Left lung (tissue), 14 donors: Measurements from ENCODE around the gene TFPI. TPM values are rescaled to one million over a fixed set of nuclear protein-coding genes. Genes with fewer than 3 reads are reported as not detected.
A peak's percentile ranks its signal among the peaks of the same experiment; 100 is the strongest.

Experiments
- ATAC-seq: fragments of 200-7000 bp; cut with Tn5 transposase; one replicate; pipeline ENCODE4 v1.9.1; 2020; ENCODE audit warnings: moderate library complexity
- DNase-seq, 4 donors: peaks; one replicate each; pipeline ENCODE4 v3.0.0-alpha.2; 2013 to 2020
- H3K27ac ChIP-seq, 2 donors: fragments of 200-600 bp; sonication (generic) in 1 of 2; one replicate each; pipeline versions ENCODE4 v1.5.0 to v1.8.0; 2020 to 2021
- H3K27me3 ChIP-seq, 2 donors: fragments of 200-600 bp; sonication (generic) in 1 of 2; one replicate each; pipeline versions ENCODE4 v1.5.0 to v1.8.0; 2020 to 2021
- H3K36me3 ChIP-seq, 2 donors: fragments of 200-600 bp; sonication (generic) in 1 of 2; one replicate each; pipeline versions ENCODE4 v1.5.0 to v1.8.0; 2020 to 2021
- H3K4me1 ChIP-seq, 2 donors: fragments of 200-600 bp; one replicate each; pipeline ENCODE4 v1.8.0; 2021
- H3K4me3 ChIP-seq, 2 donors: fragments of 200-600 bp; sonication (generic) in 1 of 2; one replicate each; pipeline versions ENCODE4 v1.5.0 to v1.8.0; 2020 to 2021; ENCODE audit warnings: mild to moderate bottlenecking in 1 of 2
- H3K9me3 ChIP-seq, 2 donors: fragments of 200-600 bp; sonication (generic) in 1 of 2; one replicate each; pipeline versions ENCODE4 v1.5.0 to v1.8.0; 2020 to 2021
- intact Hi-C, 2 donors: fragments of 100-400 bp; cut with DNase I; formaldehyde crosslinking; loops; one replicate each; pipeline versions ENCODE4 v1.11.2 to v1.14.2; 2022
- long read RNA-seq, 12 donors: library from polyadenylated mRNA in 2 of 12; unstranded in 2 of 12; transcript quantifications; one replicate each; pipeline ENCODE4 v2.0.0 and lab custom pipeline, GENCODE V29; 2019 to 2026
- polyA plus RNA-seq, 6 donors: library from polyadenylated mRNA; unstranded; fragments of 120-200 nt; gene quantifications; one replicate each; pipeline ENCODE4 v1.2.1, GENCODE V29; 2013; ENCODE audit not compliant: insufficient read length in 6 of 6
- total RNA-seq, 2 donors: library from RNA; stranded (reverse); fragmentation: NEBNext Ultra II Directional; extraction: Animal tissue kit (Norgen Biotek cat#: 25700); gene quantifications; one replicate each; pipeline ENCODE4 v1.2.1, GENCODE V29; 2021
- TF ChIP-seq, protein P1 (sequence below), 2 donors: fragments of 200-600 bp; sonication (generic) in 1 of 2; IDR thresholded peaks; one replicate each; pipeline versions ENCODE4 v1.5.0 to v1.8.0; 2021; ENCODE audit warnings: antibody characterized with exemption in 2 of 2
- donor health status: DM: no; HTN: yes; CAD: no.
- donor health status: DM: no; HTN: no; CAD: no.

Gene TFPI
- total RNA-seq (100 to 1,000 TPM; 187 to 300 TPM), polyA plus RNA-seq (100 to 1,000 TPM; 132 to 188 (median 153) TPM)
- long read RNA-seq, donor 1, transcript TFPI-201 (8 exons, 3,885 nt): major isoform, 27 of 51 reads
- long read RNA-seq, donor 1, partial matches to known transcripts: 13 of 51 reads
- long read RNA-seq, donor 1, other reads (novel, unspliced or antisense): 6 of 51 reads
- long read RNA-seq, donor 2, transcript TFPI-201 (8 exons, 3,885 nt): major isoform, 25 of 47 reads
- long read RNA-seq, donor 2, partial matches to known transcripts: 12 of 47 reads
- long read RNA-seq, donor 2, other reads (novel, unspliced or antisense): 7 of 47 reads
- long read RNA-seq, donor 3, transcript TFPI-201 (8 exons, 3,885 nt): major isoform, 23 of 36 reads
- long read RNA-seq, donor 3, partial matches to known transcripts: 11 of 36 reads
- long read RNA-seq, donor 3, other reads (novel, unspliced or antisense): 0 of 36 reads
- long read RNA-seq, donor 4, transcript TFPI-201 (8 exons, 3,885 nt): major isoform, 36 of 86 reads
- long read RNA-seq, donor 4, partial matches to known transcripts: 17 of 86 reads
- long read RNA-seq, donor 4, other reads (novel, unspliced or antisense): 29 of 86 reads
- long read RNA-seq, donor 5, transcript TFPI-201 (8 exons, 3,885 nt): major isoform, 29 of 60 reads
- long read RNA-seq, donor 5, partial matches to known transcripts: 14 of 60 reads
- long read RNA-seq, donor 5, other reads (novel, unspliced or antisense): 14 of 60 reads
- long read RNA-seq, donor 6, transcript TFPI-201 (8 exons, 3,885 nt): major isoform, 22 of 54 reads
- long read RNA-seq, donor 6, transcript TFPI-202 (7 exons, 1,088 nt): minor isoform, 6 of 54 reads
- long read RNA-seq, donor 6, partial matches to known transcripts: 17 of 54 reads
- long read RNA-seq, donor 6, other reads (novel, unspliced or antisense): 9 of 54 reads
- long read RNA-seq, donor 7, transcript TFPI-201 (8 exons, 3,885 nt): major isoform, 20 of 37 reads
- long read RNA-seq, donor 7, partial matches to known transcripts: 6 of 37 reads
- long read RNA-seq, donor 7, other reads (novel, unspliced or antisense): 9 of 37 reads
- long read RNA-seq, donor 8, transcript TFPI-201 (8 exons, 3,885 nt): major isoform, 27 of 40 reads
- long read RNA-seq, donor 8, partial matches to known transcripts: 0 of 40 reads
- long read RNA-seq, donor 8, other reads (novel, unspliced or antisense): 6 of 40 reads
- long read RNA-seq, donor 9: 0 reads
- long read RNA-seq, donor 10, transcript TFPI-201 (8 exons, 3,885 nt): major isoform, 33 of 75 reads
- long read RNA-seq, donor 10, transcript TFPI-202 (7 exons, 1,088 nt): minor isoform, 6 of 75 reads
- long read RNA-seq, donor 10, partial matches to known transcripts: 12 of 75 reads
- long read RNA-seq, donor 10, other reads (novel, unspliced or antisense): 23 of 75 reads
- long read RNA-seq, donor 11, transcript TFPI-201 (8 exons, 3,885 nt): major isoform, 35 of 46 reads
- long read RNA-seq, donor 11, partial matches to known transcripts: 8 of 46 reads
- long read RNA-seq, donor 11, other reads (novel, unspliced or antisense): 0 of 46 reads
- long read RNA-seq, donor 12, transcript TFPI-201 (8 exons, 3,885 nt): major isoform, 14 of 17 reads
- long read RNA-seq, donor 12, partial matches to known transcripts: 0 of 17 reads
- long read RNA-seq, donor 12, other reads (novel, unspliced or antisense): 0 of 17 reads

DNA sequence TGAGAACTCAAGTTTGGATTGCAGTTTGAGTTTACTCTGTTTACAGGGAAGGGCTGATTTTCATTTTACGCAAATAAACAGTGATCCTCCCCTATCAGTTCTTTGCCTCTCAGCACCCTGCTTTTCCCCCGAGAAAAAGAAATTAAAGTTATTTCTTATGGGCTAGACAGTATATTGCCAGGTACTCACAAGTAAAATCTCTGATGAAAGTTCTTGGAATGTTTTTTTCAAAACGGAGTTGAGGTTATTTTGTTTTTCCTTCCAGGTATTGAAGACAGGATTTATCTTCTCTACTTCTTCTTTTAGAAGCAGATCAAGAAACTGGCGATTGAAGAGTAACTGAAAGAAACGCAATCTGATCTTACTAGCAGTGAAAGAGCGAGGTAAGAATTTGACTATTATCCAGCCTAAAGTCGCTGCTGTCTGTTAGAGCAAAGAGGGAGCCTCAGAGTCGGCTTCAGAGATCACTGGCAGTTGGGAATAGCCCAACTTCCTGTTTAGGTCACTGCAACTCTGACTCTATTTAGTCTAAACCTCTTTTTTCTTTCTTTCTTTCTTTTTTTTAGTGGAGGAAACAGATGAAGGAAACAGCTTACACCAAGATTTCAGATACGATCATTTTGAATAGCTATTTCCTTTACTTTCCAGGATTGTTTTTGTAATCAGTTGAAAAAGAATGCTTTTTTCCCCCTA, at the start of gene TFPI:
TFPI (minus strand) TSS at position 425 of the 693 bp plus-strand sequence. CDS start 50,667 bp downstream, outside the sequence.
- intact Hi-C loops: no loop called here
- DNase-seq: peak in 3 of 4 donors; percentile 35 to 76 (median 56)
- H3K27me3 ChIP-seq: no peaks in the 10 kb centered on the region
- TF ChIP-seq, protein P1, sequence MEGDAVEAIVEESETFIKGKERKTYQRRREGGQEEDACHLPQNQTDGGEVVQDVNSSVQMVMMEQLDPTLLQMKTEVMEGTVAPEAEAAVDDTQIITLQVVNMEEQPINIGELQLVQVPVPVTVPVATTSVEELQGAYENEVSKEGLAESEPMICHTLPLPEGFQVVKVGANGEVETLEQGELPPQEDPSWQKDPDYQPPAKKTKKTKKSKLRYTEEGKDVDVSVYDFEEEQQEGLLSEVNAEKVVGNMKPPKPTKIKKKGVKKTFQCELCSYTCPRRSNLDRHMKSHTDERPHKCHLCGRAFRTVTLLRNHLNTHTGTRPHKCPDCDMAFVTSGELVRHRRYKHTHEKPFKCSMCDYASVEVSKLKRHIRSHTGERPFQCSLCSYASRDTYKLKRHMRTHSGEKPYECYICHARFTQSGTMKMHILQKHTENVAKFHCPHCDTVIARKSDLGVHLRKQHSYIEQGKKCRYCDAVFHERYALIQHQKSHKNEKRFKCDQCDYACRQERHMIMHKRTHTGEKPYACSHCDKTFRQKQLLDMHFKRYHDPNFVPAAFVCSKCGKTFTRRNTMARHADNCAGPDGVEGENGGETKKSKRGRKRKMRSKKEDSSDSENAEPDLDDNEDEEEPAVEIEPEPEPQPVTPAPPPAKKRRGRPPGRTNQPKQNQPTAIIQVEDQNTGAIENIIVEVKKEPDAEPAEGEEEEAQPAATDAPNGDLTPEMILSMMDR (IDR thresholded peaks at IDR 0.05): no peak
- peaks cover 7 to 14% of the 10 kb centered on the region in 2 donors for H3K4me1 ChIP-seq
- peak within 1 kb of the TSS; percentile 83 to 86 for H3K27ac ChIP-seq
- H3K4me3 ChIP-seq: peak within 1 kb of the TSS; percentile 31 to 54
- peak; percentile 76 for ATAC-seq
- no peaks in the 10 kb centered on the region for H3K9me3 ChIP-seq
- no peaks in the 10 kb centered on the region for H3K36me3 ChIP-seq

DNA sequence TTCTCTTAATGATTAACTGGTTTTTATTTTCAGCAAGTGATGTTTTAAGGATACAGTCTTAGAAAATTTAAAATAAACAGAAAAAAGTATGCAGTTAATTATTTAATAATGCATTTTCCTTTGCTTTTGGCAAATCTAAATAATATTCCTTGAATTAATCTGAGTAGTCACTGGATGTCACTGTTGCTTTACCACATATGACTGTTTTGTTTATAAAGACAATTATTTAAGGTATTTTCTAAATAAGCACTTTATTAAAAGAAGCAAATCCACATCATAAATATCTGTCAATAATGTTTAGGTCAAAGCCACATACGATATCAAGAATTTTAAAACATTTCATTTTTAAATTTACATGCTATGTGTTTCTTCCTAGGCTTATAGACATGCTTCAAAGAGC, 40.6 kb upstream of the TFPI start:
- Histone ChIP-seq H3K4me3 (no peak overlapping the region), H3K27me3 (no peaks in the 10 kb centered on the region), H3K27ac (no peak overlapping the region), H3K9me3 (no peaks in the 10 kb centered on the region), H3K4me1 (no peaks in the 10 kb centered on the region), H3K36me3 (no peaks in the 10 kb centered on the region)
- intact Hi-C loops: no loop called here
- no peak for DNase-seq
- TF ChIP-seq, protein P1 (IDR thresholded peaks at IDR 0.05): no peak
- no peak for ATAC-seq

DNA sequence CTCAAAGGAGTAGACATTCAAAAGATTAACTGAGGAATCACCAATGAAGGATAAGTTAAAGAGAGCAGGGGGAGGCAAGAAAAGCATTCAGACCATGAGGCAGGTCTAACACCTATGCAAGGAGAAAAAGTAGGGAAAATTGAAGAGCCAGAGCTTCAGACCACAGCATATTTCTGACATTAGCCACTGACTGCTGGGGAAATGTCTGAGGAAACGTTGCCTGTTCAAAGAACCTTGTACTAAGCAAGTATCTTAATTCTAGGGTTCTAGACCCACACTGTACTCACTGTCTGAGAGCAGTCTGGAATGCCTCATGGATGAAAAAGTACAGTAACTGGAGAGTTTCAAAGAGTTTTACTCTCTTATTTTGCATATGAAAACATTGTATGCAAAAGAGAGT, 39.5 kb upstream of the TFPI start:
- Histone ChIP-seq H3K27me3 (no peaks in the 10 kb centered on the region), H3K4me1 (no peaks in the 10 kb centered on the region), H3K27ac (no peak overlapping the region), H3K4me3 (no peak overlapping the region), H3K9me3 (no peaks in the 10 kb centered on the region), H3K36me3 (no peaks in the 10 kb centered on the region)
- DNase-seq (no peak), ATAC-seq (no peak)
- intact Hi-C loops: no loop called here
- TF ChIP-seq, protein P1 (IDR thresholded peaks at IDR 0.05): no peak

DNA sequence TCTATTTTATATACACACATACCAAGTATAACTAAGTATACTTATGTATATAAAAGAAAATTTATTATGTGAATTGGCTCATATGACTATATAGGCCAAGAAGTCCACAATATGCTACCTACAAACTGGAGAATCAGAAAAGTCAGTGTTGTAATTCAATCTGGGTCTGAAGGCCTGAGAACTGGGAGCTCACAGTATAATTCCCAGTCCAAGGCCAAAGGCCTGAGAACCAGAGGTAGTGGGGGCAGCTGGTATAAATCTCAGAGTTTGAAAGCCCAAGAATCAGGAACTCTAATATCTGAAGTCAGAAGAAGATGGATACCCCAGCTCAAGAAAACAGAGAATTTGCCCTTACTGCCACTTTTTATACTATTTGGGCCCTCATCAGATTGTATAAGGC, 38.9 kb upstream of the TFPI start:
- DNase-seq (no peak), ATAC-seq (no peak)
- H3K27ac ChIP-seq: no peak overlapping the region
- H3K4me1 ChIP-seq: no peaks in the 10 kb centered on the region
- no peak overlapping the region for H3K4me3 ChIP-seq
- TF ChIP-seq, protein P1 (IDR thresholded peaks at IDR 0.05): no peak
- no peaks in the 10 kb centered on the region for H3K27me3 ChIP-seq
- no peaks in the 10 kb centered on the region for H3K36me3 ChIP-seq
- intact Hi-C loops: no loop called here
- no peaks in the 10 kb centered on the region for H3K9me3 ChIP-seq
